M059J (cell line): ENCODE measurements around the gene MDM2. TPM values are rescaled to one million over a fixed set of nuclear protein-coding genes. Genes with fewer than 3 reads are reported as not detected.

Experiments
- DNase-seq: peaks from one replicate; pipeline ENCODE4 v3.0.0-alpha.2; 2012; ENCODE audit warnings: low read depth
- total RNA-seq: library from RNA; depleted of rRNA; stranded (reverse); fragments of >200 nt; shearing (Covaris generic); gene quantifications from 2 replicates; pipeline ENCODE4 v1.2.3, GENCODE V29; 2014

Gene MDM2
- total RNA-seq, 1 experiment from 2014 or later: 45.2 TPM

GRCh38 chr12:68851592-68852306, 43.8 kb downstream of the MDM2 start:
- DNase-seq: no peak

GRCh38 chr12:68853396-68854077, 45.6 kb downstream of the MDM2 start:
- no peak for DNase-seq

DNA sequence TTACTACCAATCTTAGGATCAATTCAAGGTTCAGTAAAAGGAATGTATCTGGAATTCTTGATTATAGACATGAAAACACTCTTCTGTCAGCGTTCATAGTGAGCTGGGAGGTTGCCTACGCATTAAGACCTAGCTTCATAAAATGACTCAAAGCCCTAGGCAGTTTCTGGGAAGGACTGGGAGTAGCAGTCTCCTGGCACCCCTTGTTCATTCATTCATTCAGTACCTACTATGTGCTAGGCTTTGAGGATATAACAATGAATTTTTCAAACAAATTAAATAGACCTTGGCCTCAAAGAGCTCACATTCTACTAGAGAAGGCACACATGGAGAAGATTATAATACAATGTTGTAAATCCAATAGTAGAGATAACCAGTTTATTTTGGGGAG, 46.1 kb downstream of the MDM2 start:
- DNase-seq: no peak

GRCh38 chr12:68854554-68854953, 46.6 kb downstream of the MDM2 start:
- no peak for DNase-seq

DNA sequence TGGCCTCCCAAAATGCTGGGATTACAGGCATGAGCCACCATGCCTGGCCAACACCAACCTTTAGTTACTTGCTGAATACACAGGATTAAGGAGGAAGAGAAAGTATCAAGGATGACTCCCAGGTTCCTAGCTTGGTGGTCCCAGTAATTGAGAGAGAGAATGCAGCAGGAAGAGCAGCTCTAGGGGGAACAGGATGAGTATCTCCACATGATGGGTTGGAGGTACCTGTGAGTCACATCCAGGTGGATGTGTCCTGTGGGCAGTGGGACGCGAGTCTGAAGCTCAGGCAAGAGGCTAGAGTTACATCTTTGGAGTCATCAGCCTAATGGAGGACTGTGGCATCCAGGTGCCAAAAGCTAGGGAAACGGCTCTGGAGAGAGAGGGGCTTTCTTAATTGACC, 47.1 kb downstream of the MDM2 start:
- DNase-seq: no peak

- no peak for DNase-seq
Observed at GRCh38 chr12:68855771-68856170, 47.8 kb downstream of the MDM2 start.

DNA sequence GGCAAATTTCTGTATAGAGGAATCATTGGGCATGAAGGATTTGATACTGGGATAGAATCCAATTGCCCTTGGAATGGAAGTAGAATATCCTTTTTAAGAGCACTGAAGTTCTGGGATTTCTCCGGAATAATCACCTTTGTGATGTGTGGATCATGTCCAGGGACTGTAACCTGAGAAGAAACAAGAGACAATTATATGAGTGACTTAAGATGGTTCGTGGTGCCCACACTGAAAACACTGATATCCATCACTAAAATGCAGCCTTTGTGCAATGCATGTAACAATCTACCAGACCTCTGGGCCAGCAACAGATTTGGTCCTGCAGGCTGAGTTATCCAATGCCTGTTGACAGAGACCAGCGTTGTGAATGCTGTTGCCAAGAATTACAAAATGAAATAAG, 48.5 kb downstream of the MDM2 start:
- DNase-seq: no peak

DNA sequence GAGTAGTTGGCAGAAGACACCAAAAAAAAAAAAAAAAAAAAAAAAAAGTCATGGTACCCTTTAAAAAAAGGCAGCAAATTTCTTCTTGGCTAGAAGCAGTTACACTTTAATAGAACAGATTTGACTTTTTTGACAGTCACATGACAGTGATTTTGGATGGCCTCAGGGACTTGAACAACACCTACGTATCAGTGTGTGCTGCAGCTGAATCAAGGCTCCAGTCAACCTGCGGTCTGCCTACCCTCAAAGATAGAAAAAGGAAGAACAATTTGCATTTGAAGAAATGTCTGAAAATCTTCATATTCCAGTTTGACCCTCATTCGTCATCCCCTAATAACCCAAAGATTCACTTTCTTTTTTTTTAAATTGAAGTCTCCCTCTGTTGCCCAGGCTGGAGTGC, 53.9 kb downstream of the MDM2 start:
- no peak for DNase-seq

DNA sequence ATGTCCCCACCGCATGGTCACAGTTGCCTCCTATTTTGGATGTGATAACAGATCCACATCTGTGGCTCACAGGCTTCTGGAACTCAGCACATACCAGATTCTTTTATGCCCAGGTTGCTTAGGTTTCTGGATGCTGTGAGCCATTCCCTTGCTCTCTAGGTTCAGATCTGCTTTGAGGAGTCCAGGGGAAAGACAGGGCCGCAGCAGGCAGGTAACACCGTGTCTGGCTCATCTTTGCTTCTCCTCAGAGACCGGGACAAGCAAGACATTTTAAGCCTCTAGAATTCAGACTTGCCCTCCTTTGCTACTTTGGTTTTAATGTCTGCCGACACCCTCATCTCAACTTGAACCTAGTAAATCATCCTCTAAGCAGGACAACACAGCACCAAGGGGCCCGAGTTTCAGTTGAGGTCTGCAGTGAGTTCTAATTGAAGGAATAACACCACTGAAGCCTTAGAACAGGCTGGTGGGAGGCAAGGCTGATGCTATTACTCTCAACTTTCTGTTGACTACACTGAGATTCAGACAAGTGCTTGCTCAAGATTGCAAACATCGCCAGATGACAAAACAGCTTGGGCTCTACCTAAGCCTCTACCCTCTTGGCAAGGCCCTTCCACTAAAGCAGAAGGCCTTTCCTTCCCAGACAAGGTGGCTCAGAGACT, 55.3 kb downstream of the MDM2 start:
- DNase-seq: no peak

DNA sequence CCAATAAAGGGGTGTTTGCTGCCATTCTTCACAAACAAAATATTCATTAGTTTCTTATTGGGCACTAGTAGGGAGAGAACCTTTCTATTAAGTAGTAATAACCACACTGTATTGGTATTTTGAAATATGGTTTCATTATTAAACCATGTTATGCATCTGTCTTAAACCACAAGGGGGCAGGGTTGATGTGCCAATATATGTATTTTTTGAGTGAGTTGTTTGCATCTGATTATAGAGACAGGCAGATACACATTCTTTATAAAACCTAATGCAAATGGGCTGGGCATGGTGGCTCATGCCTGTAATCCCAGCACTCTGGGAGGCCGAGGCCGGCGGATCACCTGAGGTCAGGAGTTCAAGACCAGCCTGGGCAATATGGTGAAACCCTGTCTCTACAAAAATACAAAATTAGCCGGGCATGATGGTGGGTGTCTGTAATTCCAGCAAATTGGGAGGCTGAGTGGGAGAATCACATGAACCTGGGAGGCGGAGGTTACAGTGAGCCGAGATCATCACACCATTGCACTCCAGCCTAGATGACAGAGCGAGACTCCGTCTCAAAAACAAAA, 56.0 kb downstream of the MDM2 start:
- DNase-seq: peak; percentile 59

DNA sequence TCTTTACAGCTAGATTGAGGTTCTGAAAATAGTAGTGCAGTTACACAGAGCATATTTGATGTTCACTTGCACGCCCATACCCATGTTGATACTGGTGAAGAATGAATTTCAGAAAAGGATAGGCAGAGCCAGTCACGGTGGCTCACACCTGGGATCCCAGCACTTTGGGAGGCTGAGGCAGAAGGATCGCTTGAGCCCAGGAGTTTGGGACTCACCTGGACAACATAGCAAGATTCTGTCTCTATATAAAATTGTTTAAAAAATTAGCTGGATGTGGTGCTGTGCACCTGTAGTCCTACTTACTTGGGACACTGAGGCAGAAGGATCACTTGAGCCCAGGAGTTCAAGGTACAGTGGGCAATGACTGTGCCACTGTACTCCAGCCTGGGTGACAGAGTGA, 56.6 kb downstream of the MDM2 start:
- DNase-seq: no peak

- DNase-seq: no peak
Observed at GRCh38 chr12:68865399-68866164, 57.6 kb downstream of the MDM2 start.

GRCh38 chr12:68866950-68867349, 59.0 kb downstream of the MDM2 start:
- no peak for DNase-seq

DNA sequence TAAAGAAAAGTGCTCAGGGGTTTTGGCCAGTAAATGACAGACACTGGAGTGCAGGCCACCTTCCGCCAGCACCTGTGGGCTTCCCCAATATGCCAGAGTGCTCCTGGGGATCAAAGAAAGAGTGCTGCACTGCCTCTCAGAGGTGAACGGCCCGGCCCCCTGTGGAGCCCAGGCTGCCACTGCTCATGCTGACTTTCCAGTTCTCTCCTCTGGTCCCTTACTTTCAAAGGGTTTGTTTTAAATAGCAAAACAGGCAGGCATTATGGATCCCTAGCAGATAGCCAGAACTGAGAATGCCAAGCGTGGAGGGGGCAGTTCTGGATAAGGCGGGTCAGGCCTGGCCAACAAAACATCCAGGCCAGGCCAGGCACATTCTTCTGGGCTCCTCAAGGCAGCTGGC, 59.6 kb downstream of the MDM2 start:
- no peak for DNase-seq

GRCh38 chr12:68868043-68868790, 60.2 kb downstream of the MDM2 start:
- peak; percentile 16 for DNase-seq

DNA sequence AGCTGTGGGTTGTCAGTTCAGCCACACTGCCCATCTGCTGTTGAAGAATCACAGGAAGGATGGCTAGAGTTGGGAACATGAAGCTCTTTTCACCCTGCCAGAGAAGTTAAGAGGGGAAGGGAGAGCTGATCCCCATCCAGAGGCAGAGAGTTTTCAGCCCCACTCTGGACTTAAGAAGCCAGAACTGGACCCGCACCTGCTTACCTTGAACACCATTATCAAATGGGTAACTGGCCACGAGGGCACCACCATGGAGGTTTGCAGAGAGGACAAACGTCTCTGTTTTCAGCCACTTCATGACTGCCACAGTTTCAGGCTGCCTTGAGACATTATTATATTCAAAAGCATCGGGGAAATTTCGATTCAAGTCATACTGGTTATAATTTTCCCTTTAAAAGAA, 62.0 kb downstream of the MDM2 start:
- no peak for DNase-seq

GRCh38 chr12:68870443-68870842, 62.5 kb downstream of the MDM2 start:
- DNase-seq: no peak

- DNase-seq: no peak
Observed at GRCh38 chr12:68871396-68871795, 63.4 kb downstream of the MDM2 start.

- DNase-seq: peak; percentile 28
Observed at GRCh38 chr12:68871921-68872320, 63.9 kb downstream of the MDM2 start.

GRCh38 chr12:68873316-68873715, 65.3 kb downstream of the MDM2 start:
- DNase-seq: no peak

DNA sequence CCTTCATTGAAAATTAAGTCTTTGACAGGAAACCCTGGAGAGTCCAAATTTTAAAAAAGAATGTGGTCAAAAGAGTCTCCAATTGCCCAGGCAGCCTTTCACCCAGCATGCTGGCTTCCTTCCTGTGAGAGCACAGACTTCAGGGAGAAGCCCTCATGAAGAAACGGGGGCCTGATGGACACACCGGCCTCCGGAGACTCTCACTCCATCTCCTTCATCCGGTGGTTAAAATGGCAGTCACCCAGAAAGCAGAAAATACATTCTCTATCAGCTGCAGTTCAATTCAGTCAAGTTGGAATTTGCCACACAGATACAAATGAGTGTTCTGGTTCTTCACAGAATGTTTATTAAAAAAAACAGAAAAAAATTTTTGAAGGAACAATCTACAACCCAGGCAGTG, 68.5 kb downstream of the MDM2 start:
- DNase-seq: no peak
